Middle frontal gyrus (tissue), 1 donor: Measurements from ENCODE around the gene SLC39A11.
"Not testable (repeated sequence)": the region's sequence is repeated elsewhere in the genome, so short reads cannot be mapped to it uniquely, and the experiment has no call there.

Experiments used
- DNase-seq: peaks from one replicate; pipeline ENCODE4 v3.0.0-alpha.2; 2015; ENCODE audit warnings: low spot score; ENCODE audit errors: extremely low spot score

SLC39A11 gene

GRCh38 chr17:73072219-73072962 is 20.1 kb downstream of the SLC39A11 start:
- DNase-seq, result no peak

DNA sequence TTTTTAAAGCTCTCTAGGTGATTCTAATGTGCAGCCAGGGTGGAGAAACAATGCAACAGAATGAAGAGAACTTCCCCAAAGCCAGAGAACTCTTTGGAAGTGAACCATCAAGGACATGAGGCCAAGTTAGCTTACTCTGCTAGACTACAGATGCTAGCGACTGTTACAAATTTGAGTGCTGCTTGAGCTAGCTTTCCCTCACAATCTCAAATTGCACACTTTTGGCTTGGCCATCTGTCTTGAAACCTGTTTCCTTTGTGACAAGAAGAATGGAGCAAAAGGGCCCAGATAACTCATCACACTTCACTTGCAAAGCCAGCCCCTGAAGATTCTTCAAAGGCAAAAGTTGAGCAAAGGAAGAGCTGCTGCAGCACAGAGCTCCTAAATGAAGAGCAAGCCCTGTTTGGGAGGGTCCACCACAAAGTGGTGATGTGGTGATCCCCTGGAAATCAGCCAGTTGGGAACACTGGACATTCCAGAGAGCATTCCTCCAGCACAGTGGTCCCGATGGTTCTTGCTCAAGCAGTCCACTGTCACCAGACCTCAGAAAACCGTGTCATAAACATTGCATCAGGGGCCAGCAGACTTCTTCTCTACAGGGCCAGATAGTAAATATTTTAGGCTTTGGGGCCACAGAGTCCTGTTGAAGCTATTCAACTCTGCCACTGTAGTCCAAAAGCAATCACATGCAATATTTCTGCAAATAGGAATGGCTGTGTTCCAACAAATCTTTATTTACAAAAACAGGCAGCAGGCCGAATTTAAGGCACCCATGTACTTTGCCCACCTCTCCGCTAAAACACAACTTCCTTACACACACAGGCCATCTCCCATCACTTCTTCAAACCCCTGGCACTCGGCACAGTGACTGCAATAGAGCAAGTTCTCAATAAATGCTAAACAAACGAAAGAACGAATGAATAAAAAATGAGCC is 21.2 kb downstream of the SLC39A11 start:
- no peak for DNase-seq

GRCh38 chr17:73069841-73070240 is 22.6 kb downstream of the SLC39A11 start:
- no peak for DNase-seq

DNA sequence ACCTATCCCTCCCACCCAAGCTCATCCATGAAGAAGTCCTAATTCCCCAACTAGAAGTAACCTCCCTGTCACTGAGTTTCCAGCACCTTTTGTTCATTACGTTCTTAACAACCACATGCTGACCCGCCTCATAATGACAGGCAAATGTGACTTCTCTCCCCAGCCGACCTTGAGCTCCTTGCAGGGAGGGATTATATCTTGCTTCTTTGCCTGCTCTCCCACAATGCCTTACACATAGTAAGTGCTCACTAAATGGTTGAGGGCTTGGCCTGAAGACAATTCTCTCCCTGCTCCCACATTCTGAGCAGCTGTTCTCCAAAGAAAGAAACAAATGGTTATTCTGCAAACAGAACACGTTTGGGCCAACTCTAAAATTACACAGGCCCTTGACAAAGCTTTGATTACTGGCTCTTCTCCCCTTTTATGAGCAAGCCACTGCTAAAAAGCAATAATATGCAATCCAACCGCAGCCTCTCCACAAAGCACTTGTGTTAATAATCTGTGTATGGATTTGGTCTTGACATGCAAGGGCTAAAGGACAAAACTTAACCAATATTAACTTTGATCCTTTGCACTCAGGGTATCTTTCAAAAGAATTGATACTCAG is 23.2 kb downstream of the SLC39A11 start:
- DNase-seq, result no peak

DNA sequence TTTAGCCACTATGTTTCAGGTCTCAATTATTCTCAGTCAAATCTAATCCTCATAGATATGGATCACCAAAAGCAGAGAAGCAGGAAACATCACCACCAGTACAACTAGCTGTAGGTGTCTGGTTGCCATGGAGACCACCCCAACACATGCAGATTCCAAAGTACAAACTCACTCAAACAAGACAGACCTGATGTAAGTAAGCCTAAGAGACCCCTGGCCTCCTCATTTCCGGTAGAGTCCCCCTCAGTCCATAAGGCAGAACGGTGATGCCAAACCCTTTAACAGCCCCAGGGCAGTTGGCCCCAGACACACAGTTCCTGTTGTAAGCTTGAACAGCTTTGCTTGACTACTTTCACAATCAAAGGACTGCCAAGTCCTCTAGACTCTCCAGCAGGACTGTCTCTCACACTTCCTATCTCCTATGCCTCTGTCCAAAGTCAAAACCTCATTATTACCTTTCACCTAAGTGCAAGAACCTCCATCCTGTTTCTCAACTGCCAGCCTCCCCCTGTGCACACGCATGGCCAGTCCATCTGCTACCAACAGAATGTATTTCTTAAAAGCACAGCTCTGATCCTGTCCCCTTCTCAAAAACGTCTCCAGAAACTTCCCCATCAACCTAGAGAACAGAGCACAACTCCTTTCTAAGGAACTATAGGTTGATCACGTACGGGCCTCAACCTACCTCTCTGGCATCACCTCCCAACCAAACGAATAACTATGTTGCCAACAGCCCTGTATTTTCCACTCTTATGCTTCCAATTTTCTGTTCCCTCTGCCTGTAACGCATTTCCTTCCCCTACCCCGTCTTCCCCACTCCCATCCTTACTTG is 23.9 kb downstream of the SLC39A11 start:
- DNase-seq, result no peak

DNA sequence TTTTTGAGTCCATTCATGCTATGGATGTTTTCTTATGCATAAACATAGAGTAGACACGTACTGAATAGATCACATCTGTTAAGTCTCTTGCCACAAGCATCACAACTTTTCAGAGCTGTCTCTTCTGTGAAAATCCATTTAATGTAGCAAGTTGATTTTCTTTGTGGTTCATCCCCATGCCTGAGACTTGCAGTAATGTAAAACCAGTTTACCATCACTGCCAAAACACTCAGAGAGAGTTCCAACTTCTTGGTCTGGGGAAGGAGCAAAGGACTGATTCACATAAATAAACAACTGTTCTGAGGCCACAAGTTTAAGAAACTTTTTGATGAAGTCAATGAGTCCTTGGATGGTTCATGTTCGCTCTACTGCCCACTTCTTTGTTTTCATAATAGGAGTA is 24.8 kb downstream of the SLC39A11 start:
- DNase-seq, result not testable (repeated sequence)

GRCh38 chr17:73067075-73067474 is 25.4 kb downstream of the SLC39A11 start:
- no peak for DNase-seq

DNA sequence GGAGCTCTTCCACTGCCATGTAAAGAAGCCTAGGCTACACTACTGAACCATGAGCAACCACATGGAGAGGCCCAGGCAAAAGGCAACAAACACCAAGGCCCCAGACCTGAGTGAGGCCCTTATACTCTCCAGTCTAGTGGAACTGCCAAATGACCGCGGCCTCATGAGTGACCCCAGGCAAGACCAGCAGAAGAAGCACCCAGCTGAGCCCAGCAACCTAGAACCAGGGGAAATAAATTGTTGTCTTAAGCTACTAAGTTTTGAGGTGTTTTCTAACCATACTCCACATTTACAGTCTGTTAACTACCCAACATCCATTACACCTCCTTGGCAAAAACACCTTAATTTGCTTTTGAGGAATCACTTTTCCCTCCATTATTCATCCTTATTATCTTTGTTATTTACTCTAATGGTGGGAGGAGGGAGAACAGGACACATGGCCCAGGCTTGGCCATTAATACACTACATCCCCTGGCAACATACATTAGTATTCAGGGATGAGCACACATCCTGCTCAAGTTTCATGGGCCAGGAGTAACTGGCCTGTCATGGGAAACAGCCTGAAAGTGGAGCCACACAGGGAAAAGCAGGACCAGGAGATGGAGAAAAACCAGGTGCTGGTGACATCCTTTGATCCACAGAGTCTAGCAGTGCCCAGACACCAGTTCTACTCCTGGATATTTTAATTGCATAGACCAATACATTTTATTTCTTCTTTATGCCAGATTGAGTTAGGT is 26.2 kb downstream of the SLC39A11 start:
- no peak for DNase-seq

GRCh38 chr17:73065376-73065775 is 27.1 kb downstream of the SLC39A11 start:
- no peak for DNase-seq

- no peak for DNase-seq
Measured at GRCh38 chr17:73064084-73064938, 28.2 kb downstream of the SLC39A11 start.

GRCh38 chr17:73062726-73063125 is 29.8 kb downstream of the SLC39A11 start:
- no peak for DNase-seq

- no peak for DNase-seq
Measured at GRCh38 chr17:73061161-73061560, 31.3 kb downstream of the SLC39A11 start.

DNA sequence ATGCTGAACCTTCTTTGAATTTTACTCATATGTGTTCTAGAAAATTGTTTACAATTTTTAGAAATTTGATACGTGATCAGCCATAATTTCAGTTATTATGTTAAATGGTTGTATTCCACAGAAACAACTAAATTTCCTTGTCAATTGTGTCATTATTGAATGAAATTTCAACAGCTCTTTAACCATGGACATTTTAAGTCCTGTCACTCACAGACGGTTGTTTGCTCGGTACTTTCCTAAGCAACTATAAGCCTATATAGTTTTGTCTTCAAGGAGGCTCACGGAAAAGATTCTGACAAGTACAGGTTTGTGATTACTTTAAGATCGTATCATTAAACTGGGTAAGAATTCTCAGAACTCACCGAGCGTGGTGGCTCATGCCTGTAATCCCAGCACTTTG is 31.8 kb downstream of the SLC39A11 start:
- no peak for DNase-seq

- DNase-seq, result not testable (repeated sequence)
Measured at GRCh38 chr17:73059713-73060112, 32.8 kb downstream of the SLC39A11 start.

GRCh38 chr17:73058022-73058421 is 34.5 kb downstream of the SLC39A11 start:
- DNase-seq, result no peak

- no peak for DNase-seq
Measured at GRCh38 chr17:73057196-73057595, 35.3 kb downstream of the SLC39A11 start.

- no peak for DNase-seq
Measured at GRCh38 chr17:73052923-73053322, 39.6 kb downstream of the SLC39A11 start.

- no peak for DNase-seq
Measured at GRCh38 chr17:73050797-73051196, 41.7 kb downstream of the SLC39A11 start.

DNA sequence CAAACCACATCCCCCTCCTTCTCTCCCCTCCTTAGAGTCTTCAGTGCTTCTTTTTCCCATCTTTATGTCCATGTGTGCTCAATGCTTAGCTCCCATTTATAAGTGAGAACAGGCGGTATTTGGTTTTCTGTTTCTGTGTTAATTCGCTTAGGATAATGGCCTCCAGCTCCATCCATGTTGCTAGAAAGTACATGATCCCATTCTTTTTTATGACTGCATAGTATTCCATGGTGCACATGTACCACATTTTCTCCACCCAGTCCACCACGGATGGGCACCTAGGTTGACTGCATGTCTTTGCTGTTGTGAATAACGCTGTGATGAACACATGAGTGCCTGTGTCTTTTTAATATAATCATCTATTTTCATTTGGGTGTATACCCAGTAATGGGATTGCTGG is 44.3 kb downstream of the SLC39A11 start:
- DNase-seq, result no peak

DNA sequence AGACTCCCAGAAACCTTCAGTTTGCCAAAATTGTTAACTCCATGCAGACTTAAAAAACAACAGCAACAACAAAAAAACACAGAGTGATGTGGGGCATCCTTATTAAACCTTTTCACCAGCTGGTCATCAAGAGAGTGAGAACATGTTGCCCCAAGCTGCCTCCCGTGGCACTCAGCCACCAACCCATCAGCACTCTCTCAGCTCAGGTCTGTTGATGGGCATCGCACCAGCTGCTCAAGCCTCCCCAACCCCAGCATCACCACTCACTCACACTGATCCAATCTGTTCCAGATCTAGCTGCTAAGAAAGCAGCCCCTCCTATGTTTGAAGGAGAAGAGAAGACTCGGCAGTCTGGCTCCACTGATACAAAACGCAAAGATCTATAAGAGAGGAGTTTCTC is 46.8 kb downstream of the SLC39A11 start:
- DNase-seq, result no peak
